Measurements from ENCODE around the gene ARAP1.
A peak's percentile ranks its signal among the peaks of the same experiment; 100 is the strongest.

ARAP1 gene

GRCh38 chr11:72658989-72659640, 93.1 kb downstream of the ARAP1 start:
- TF ChIP-seq, protein P1, sequence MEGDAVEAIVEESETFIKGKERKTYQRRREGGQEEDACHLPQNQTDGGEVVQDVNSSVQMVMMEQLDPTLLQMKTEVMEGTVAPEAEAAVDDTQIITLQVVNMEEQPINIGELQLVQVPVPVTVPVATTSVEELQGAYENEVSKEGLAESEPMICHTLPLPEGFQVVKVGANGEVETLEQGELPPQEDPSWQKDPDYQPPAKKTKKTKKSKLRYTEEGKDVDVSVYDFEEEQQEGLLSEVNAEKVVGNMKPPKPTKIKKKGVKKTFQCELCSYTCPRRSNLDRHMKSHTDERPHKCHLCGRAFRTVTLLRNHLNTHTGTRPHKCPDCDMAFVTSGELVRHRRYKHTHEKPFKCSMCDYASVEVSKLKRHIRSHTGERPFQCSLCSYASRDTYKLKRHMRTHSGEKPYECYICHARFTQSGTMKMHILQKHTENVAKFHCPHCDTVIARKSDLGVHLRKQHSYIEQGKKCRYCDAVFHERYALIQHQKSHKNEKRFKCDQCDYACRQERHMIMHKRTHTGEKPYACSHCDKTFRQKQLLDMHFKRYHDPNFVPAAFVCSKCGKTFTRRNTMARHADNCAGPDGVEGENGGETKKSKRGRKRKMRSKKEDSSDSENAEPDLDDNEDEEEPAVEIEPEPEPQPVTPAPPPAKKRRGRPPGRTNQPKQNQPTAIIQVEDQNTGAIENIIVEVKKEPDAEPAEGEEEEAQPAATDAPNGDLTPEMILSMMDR (IDR thresholded peaks at IDR 0.05; ENCODE audit: low read depth, low read length), result no peak
- H3K9me3 ChIP-seq (ENCODE audit: severe bottlenecking), result no peaks in the 10 kb centered on the region
- DNase-seq, result peak; percentile 69

GRCh38 chr11:72657411-72658100, 94.7 kb downstream of the ARAP1 start:
- DNase-seq, result no peak
- H3K27me3 ChIP-seq (ENCODE audit: insufficient read depth, low read depth, severe bottlenecking), result no peaks in the 10 kb centered on the region
- H3K36me3 ChIP-seq, result no peaks in the 10 kb centered on the region

More at GRCh38 chr11:72658989-72659640, 93.1 kb downstream of the ARAP1 start:
- peak overlapping the region; percentile 14; the same call in 1 of the 2 replicates for H3K27ac ChIP-seq
- H3K36me3 ChIP-seq, result no peaks in the 10 kb centered on the region
- H3K27me3 ChIP-seq (ENCODE audit: insufficient read depth, low read depth, severe bottlenecking), result no peaks in the 10 kb centered on the region
- no peak overlapping the region for H3K4me3 ChIP-seq (ENCODE audit: low read depth, low read length)

GRCh38 chr11:72655896-72656464, 96.2 kb downstream of the ARAP1 start:
- Histone ChIP-seq H3K27me3 (ENCODE audit: insufficient read depth, low read depth, severe bottlenecking) (no peaks in the 10 kb centered on the region), H3K9me3 (ENCODE audit: severe bottlenecking) (no peaks in the 10 kb centered on the region), H3K36me3 (no peaks in the 10 kb centered on the region), H3K27ac (no peak overlapping the region), H3K4me3 (ENCODE audit: low read depth, low read length) (no peak overlapping the region)
- TF ChIP-seq, protein P1 (IDR thresholded peaks at IDR 0.05; ENCODE audit: low read depth, low read length), result no peak
- no peak for DNase-seq

More at GRCh38 chr11:72657411-72658100, 94.7 kb downstream of the ARAP1 start:
- no peak overlapping the region for H3K27ac ChIP-seq
- TF ChIP-seq, protein P1 (IDR thresholded peaks at IDR 0.05; ENCODE audit: low read depth, low read length), result no peak
- no peaks in the 10 kb centered on the region for H3K9me3 ChIP-seq (ENCODE audit: severe bottlenecking)
- no peak overlapping the region for H3K4me3 ChIP-seq (ENCODE audit: low read depth, low read length)

GRCh38 chr11:72655014-72655413, 97.2 kb downstream of the ARAP1 start:
- H3K27me3 ChIP-seq (ENCODE audit: insufficient read depth, low read depth, severe bottlenecking), result no peaks in the 10 kb centered on the region
- H3K27ac ChIP-seq, result no peak overlapping the region
- TF ChIP-seq, protein P1 (IDR thresholded peaks at IDR 0.05; ENCODE audit: low read depth, low read length), result no peak
- H3K4me3 ChIP-seq (ENCODE audit: low read depth, low read length), result no peak overlapping the region
- no peaks in the 10 kb centered on the region for H3K9me3 ChIP-seq (ENCODE audit: severe bottlenecking)
- no peaks in the 10 kb centered on the region for H3K36me3 ChIP-seq
- no peak for DNase-seq

DNA sequence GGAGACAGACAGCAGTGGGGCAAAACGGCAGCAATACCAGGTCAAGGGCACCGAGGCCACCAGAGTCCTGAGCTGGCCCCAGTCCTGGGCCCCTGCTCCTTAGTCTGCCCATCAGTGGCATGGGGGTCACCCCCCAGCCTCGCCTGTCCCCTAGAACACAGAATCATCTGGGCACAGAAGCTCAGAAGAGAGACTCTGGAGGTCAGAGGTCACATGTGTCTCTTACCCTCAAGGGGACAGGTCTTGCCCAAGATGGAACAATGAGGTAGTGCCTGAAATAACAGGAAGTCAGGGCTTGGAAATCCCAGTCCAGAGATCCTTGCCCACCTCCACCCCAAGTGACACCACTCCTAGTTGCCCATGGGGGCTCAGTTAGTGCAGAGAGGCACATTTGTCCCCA, 98.6 kb downstream of the ARAP1 start:
- TF ChIP-seq, protein P1 (IDR thresholded peaks at IDR 0.05; ENCODE audit: low read depth, low read length), result no peak
- H3K9me3 ChIP-seq (ENCODE audit: severe bottlenecking), result no peaks in the 10 kb centered on the region
- no peaks in the 10 kb centered on the region for H3K27me3 ChIP-seq (ENCODE audit: insufficient read depth, low read depth, severe bottlenecking)

More for the DNA sequence above, 98.6 kb downstream of the ARAP1 start:
- DNase-seq, result no peak
- Histone ChIP-seq H3K36me3 (no peaks in the 10 kb centered on the region), H3K27ac (peak overlapping the region; percentile 73), H3K4me3 (ENCODE audit: low read depth, low read length) (no peak overlapping the region)

Data from WERI-Rb-1 (cell line).